ENCODE data around the gene ZNF804B.

ZNF804B gene

GRCh38 chr7:88775838-88776237 lies 16.3 kb downstream of the ZNF804B start:
- H3K4me3 ChIP-seq (ENCODE audit: low read depth, low read length) = no peak overlapping the region
- TF ChIP-seq CTCF (IDR thresholded peaks at IDR 0.05; ENCODE audit: low read depth, low read length) (no peak), MYC (IDR thresholded peaks at IDR 0.05; ENCODE audit: low read depth, low read length) (no peak), POLR2A (IDR thresholded peaks at IDR 0.05; ENCODE audit: extremely low read depth, insufficient read length) (no peak), MAX (IDR thresholded peaks at IDR 0.05; ENCODE audit: low read depth, low read length) (no peak)
- DNase-seq (ENCODE audit: low read depth) = no peak

GRCh38 chr7:88787777-88788176 lies 28.3 kb downstream of the ZNF804B start:
- DNase-seq (ENCODE audit: low read depth) = no peak

GRCh38 chr7:88789480-88790064 lies 30.1 kb downstream of the ZNF804B start:
- TF ChIP-seq MYC (IDR thresholded peaks at IDR 0.05; ENCODE audit: low read depth, low read length) (no peak), CTCF (IDR thresholded peaks at IDR 0.05; ENCODE audit: low read depth, low read length) (peak; percentile 26)
- peak; percentile 27 for DNase-seq (ENCODE audit: low read depth)
- no peak overlapping the region for H3K4me3 ChIP-seq (ENCODE audit: low read depth, low read length)

More at GRCh38 chr7:88787777-88788176, 28.3 kb downstream of the ZNF804B start:
- no peak for TF ChIP-seq POLR2A (IDR thresholded peaks at IDR 0.05; ENCODE audit: extremely low read depth, insufficient read length)
- TF ChIP-seq MAX (IDR thresholded peaks at IDR 0.05; ENCODE audit: low read depth, low read length) = no peak
- TF ChIP-seq CTCF (IDR thresholded peaks at IDR 0.05; ENCODE audit: low read depth, low read length) = no peak
- TF ChIP-seq MYC (IDR thresholded peaks at IDR 0.05; ENCODE audit: low read depth, low read length) = no peak
- no peak overlapping the region for H3K4me3 ChIP-seq (ENCODE audit: low read depth, low read length)

- TF ChIP-seq MAX (IDR thresholded peaks at IDR 0.05; ENCODE audit: low read depth, low read length) (no peak), POLR2A (IDR thresholded peaks at IDR 0.05; ENCODE audit: extremely low read depth, insufficient read length) (no peak), MYC (IDR thresholded peaks at IDR 0.05; ENCODE audit: low read depth, low read length) (no peak), CTCF (IDR thresholded peaks at IDR 0.05; ENCODE audit: low read depth, low read length) (no peak)
Observed at GRCh38 chr7:88791891-88792290, 32.4 kb downstream of the ZNF804B start.

GRCh38 chr7:88792361-88792760 lies 32.9 kb downstream of the ZNF804B start:
- no peak for TF ChIP-seq POLR2A (IDR thresholded peaks at IDR 0.05; ENCODE audit: extremely low read depth, insufficient read length)
- no peak for TF ChIP-seq MYC (IDR thresholded peaks at IDR 0.05; ENCODE audit: low read depth, low read length)
- no peak for TF ChIP-seq CTCF (IDR thresholded peaks at IDR 0.05; ENCODE audit: low read depth, low read length)
- TF ChIP-seq MAX (IDR thresholded peaks at IDR 0.05; ENCODE audit: low read depth, low read length) = no peak
- no peak for DNase-seq (ENCODE audit: low read depth)
- no peak overlapping the region for H3K4me3 ChIP-seq (ENCODE audit: low read depth, low read length)

More at GRCh38 chr7:88791891-88792290, 32.4 kb downstream of the ZNF804B start:
- H3K4me3 ChIP-seq (ENCODE audit: low read depth, low read length) = no peak overlapping the region
- no peak for DNase-seq (ENCODE audit: low read depth)

GRCh38 chr7:88795553-88795952 lies 36.1 kb downstream of the ZNF804B start, which contains the start of gene TEX47:
Gene TEX47, minus strand, starts transcription at chr7:88795737. Its CDS starts 795 bp downstream, at chr7:88794942.
- no peak for DNase-seq (ENCODE audit: low read depth)
- TF ChIP-seq POLR2A (IDR thresholded peaks at IDR 0.05; ENCODE audit: extremely low read depth, insufficient read length) = no peak
- TF ChIP-seq MYC (IDR thresholded peaks at IDR 0.05; ENCODE audit: low read depth, low read length) = no peak
- no peak for TF ChIP-seq MAX (IDR thresholded peaks at IDR 0.05; ENCODE audit: low read depth, low read length)
- TF ChIP-seq CTCF (IDR thresholded peaks at IDR 0.05; ENCODE audit: low read depth, low read length) = no peak
- H3K4me3 ChIP-seq (ENCODE audit: low read depth, low read length) = no peak within 1 kb of the TSS
